GM21390 (cell line): ENCODE measurements around the gene PHLDB3.
"Not testable (repeated sequence)": the region's sequence is repeated elsewhere in the genome, so short reads cannot be mapped to it uniquely, and the experiment has no call there.

Experiments
- ATAC-seq: cut with Tn5 transposase; IDR thresholded peaks from one replicate; pipeline ENCODE4 v1.9.1; 2021; ENCODE audit not compliant: unreplicated experiment

Gene PHLDB3

GRCh38 chr19:43504426-43505185, at the start of gene PHLDB3:
Gene PHLDB3 (minus strand): TSS chr19:43504746. CDS start chr19:43504118, 628 bp downstream.
- peak; percentile 19 for ATAC-seq

- no peak for ATAC-seq
These were observed 49.1 kb upstream of the PHLDB3 start for GRCh38 chr19:43553656-43554055.

GRCh38 chr19:43552616-43553015, 48.1 kb upstream of the PHLDB3 start:
- no peak for ATAC-seq

GRCh38 chr19:43552198-43552450, 47.6 kb upstream of the PHLDB3 start:
- ATAC-seq: no peak

GRCh38 chr19:43551399-43552197, 47.1 kb upstream of the PHLDB3 start:
- no peak for ATAC-seq

- ATAC-seq: no peak
These were observed 44.2 kb upstream of the PHLDB3 start for GRCh38 chr19:43548706-43549105.

DNA sequence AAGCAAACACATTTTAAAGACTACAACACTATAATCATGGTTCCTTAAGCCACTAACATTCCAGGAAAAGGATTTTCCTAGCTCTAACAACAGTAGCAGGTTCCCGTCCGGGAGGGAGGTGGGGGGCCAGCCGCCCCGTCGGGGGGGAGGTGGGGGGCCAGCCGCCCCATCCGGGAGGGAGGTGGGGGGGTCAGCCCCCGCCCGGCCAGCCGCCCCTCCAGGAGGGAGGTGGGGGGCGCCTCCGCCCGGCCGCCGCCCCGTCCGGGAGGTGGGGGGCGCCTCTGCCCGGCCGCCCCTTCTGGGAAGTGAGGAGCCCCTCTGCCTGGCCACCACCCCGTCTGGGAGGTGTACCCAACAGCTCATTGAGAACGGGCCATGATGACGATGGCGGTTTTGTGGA, 43.4 kb upstream of the PHLDB3 start:
- not testable (repeated sequence) for ATAC-seq

GRCh38 chr19:43546581-43546980, 42.0 kb upstream of the PHLDB3 start:
- no peak for ATAC-seq

- no peak for ATAC-seq
These were observed 41.4 kb upstream of the PHLDB3 start for GRCh38 chr19:43545981-43546380.

DNA sequence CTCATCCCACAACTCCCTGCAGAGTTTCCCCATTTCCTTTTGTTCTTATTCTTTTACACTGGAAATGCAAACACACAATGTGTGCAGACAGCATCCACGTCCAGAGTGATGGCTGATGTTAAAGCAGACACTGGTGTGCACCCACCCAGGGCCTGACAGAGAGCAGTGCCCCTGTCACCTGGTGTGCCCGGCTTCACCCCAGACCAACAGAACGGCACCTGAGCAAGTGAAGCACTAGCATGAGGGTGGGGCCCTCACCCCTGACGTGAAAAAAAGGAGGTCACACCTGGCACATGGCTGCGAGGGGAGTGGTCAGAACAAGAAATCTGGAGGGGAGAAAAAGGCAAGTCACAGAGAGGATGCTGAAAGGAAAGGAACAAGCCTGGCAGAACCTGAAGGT, 40.7 kb upstream of the PHLDB3 start:
- no peak for ATAC-seq

GRCh38 chr19:43544077-43544476, 39.5 kb upstream of the PHLDB3 start:
- no peak for ATAC-seq

DNA sequence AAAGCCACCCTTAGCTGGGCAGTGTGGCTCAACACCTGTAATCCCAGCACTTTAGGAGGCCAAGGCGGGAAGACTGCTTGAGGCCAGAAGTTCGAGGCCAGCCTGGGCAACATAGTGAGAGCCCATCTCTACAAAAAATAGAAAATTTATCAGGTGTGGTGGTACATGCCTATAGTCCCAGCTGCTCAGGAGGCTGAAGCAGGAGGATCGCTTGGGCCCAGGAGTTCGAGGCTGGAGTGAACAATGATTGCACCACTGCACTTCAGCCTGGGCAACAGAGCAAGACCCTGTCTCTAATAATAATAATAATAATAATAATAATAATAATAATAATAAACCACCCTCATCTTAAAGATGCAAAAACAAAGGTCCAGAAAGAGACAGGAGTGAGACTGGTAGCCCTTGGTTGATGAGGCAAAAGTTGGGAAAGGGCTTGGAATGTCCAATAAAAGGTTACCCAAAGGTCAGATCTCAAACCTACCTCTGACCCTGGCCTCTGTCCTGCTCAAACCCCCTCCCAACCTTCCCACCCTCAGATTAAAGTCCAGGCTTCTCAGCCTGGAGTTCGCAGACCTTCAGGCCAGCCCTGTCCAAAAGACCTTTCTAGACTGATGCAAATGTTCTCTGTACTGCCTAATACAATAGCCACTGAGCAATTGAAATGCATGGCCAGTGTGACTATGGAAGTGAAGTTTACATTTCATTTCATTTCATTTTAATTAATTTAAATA, 37.5 kb upstream of the PHLDB3 start:
- no peak for ATAC-seq

GRCh38 chr19:43540381-43540780, 35.8 kb upstream of the PHLDB3 start:
- ATAC-seq: no peak

DNA sequence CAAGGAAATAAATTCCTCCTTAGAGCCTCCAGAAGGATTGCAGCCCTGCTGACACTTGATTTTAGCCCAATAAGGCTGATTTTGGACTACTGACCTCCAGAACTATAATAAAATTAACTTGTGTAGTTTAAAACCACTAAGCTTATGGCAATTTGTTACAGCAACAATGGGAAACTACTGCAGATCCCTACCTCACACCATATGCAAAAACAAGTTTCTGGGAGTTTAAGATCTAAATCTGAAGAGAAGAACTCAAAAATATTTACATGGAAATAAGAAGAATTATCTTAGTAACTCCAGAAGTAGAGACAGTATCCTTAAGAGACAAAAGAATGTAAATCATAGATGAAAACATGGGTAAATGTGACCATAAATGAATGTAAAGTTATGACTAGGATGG, 34.4 kb upstream of the PHLDB3 start:
- ATAC-seq: no peak

DNA sequence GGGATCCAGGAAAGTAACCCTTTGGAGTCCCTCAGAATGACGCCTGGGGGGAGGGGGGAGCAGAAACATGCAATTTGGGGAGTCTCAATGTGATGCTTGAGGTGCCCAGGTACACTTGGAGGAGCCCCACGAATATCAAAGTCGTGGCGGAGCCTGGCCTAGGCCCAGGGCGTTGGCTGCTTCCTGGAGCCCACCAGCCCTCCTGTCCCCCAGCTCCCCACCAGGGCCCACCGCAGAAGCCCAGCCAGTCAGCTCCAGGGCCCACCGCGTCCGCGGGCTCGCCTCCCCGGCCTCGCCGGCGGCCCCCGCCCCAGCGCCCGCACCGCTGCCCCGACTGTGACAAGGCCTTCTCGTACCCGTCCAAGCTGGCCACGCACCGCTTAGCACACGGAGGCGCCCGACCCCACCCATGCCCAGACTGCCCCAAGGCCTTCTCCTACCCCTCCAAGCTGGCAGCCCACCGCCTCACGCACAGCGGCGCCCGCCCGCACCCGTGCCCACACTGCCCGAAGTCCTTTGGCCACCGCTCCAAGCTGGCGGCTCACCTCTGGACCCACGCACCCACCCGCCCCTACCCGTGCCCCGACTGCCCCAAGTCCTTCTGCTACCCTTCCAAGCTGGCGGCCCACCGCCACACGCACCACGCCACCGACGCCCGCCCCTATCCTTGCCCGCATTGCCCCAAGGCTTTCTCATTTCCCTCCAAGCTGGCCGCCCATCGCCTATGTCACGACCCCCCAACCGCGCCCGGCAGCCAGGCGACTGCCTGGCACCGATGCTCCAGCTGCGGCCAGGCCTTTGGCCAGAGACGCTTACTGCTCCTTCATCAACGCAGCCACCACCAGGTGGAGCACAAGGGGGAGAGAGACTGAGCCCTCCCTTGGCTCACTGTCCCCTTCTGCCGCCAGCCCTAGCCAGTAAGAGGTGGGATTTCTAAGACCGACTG, 30.5 kb upstream of the PHLDB3 start:
- ATAC-seq: no peak

DNA sequence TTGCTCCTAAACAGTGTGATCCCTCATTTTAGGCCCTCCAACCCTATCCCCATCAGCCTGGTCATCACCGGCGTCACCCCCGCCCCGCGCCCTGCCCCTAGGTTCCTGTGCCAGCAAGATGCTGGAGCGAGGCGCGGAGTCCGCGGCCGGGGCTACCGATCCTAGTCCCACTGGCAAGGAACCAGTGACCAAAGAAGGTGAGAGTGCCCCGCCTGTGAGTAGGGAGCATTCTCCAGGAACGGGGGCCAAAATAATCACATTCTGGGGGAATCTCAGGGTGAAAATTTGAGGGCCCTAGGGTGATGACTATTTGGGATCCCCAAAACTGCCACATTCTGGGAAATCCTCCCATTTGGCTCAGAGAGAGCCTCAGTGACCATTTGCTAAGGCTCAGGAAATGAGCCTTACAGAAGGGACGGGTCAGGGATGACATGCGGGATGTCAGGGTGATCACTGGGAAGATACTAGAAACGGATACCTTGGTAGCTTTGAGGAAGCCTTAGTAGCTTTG, 29.8 kb upstream of the PHLDB3 start:
- ATAC-seq: no peak

DNA sequence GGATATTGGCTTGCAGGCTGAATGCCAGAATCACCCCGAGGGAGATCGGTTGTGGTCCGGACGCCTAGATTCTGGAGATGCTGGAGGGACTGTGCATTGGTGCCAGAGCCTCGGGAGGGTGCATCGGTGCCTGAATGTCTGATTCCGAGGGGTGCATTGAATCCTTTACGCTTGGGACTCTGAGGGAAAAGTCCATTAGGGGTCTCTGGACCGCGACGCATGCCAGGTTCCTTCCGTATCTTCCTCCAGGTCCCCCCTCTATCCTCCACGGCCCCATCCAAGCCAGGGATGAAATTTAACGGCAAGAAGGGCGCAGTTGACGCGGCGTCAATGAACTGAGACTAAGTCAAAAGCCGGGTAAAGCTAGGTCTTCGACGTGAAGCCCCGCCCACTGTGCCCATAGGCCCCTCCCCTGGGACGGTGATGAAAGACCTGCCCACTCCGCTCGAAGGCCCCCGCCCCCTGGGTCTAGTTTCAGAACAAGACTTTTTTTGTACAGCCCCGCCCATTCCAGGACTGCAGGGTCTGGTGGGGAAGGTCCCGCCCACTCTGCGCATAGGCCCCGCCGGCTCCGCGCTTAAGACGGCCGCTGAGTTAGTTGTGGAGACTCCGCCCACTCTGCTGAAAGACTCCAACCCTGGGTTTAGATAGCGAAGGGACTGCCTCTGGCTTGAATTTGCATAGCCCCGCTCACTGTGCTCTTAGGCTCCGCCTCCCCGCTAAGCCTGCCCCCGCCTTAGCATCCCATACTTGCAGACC, 29.2 kb upstream of the PHLDB3 start:
- peak; percentile 69 for ATAC-seq

DNA sequence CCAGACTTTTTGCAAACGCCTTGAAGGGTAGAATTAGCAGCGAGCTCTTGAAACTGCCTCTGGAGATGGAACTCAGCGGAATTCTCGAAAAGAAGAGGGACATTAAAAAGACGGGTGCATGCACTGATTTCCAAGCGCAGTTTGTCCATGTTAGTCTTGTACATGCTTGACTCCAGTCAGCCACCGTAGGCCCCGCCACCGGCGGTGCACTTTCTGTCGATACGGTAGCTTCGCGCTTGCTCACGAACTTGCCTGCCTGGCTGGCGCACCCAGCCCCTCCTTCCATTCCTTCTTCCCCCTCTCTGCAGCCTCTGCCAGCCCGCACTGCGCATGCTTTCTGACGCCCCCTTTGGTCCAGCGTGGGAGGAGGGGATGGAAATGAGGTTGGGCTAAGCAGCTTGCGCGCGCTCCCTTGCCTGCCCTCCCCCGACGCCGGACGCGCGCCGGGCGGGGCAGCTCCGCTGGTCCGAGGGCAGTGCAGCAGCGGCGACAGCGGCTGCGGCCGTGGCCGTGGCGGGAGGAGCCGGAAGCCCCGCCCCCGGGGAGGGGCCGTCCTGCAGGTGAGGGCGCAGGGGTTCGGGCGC, 28.5 kb upstream of the PHLDB3 start, which contains the start of gene ZNF575:
Gene ZNF575, plus strand, starts transcription at position 227 of the 584 bp plus-strand sequence. CDS start 1,235 bp downstream, outside the sequence.
- peak; percentile 46 for ATAC-seq

GRCh38 chr19:43532571-43532961, 28.0 kb upstream of the PHLDB3 start:
- ATAC-seq: no peak
